CD4-positive, alpha-beta memory T cell (primary cell): Measurements from ENCODE around the gene PCDH8. TPM values are rescaled to one million over a fixed set of nuclear protein-coding genes. Genes with fewer than 3 reads are reported as not detected.

Experiments used
- CTCF ChIA-PET: fragments of 350-600 bp; sonication (Branson Sonifier 250); formaldehyde crosslinking; loops from one replicate; lab custom pipeline; 2021; ENCODE audit warnings: inconsistent platforms; ENCODE audit not compliant: partially characterized antibody; lab: Charles Lee
- POLR2A ChIA-PET: fragments of 350-600 bp; sonication (Branson Sonifier 250); formaldehyde crosslinking; loops from one replicate; lab custom pipeline; 2021; ENCODE audit not compliant: partially characterized antibody; lab: Charles Lee
- DNase-seq, 5 donors: peaks; one replicate each; pipeline versions ENCODE4 v3.0.0 to v3.0.0-alpha.2; 2020 to 2022; ENCODE audit warnings: mixed read lengths in 1 of 5
- H3K27ac ChIP-seq: one replicate; pipeline ENCODE4 v1.7.0; 2013; ENCODE audit warnings: low read depth, low read length
- H3K27me3 ChIP-seq: 2 replicates; pipeline ENCODE4 v1.7.0; 2013; ENCODE audit warnings: mild to moderate bottlenecking, low read length, moderate library complexity; ENCODE audit not compliant: insufficient read depth
- H3K36me3 ChIP-seq: 2 replicates; pipeline ENCODE4 v1.7.0; 2013; ENCODE audit warnings: mild to moderate bottlenecking, low read length, moderate library complexity; ENCODE audit not compliant: insufficient read depth
- H3K4me1 ChIP-seq: 2 replicates; pipeline ENCODE4 v1.7.0; 2013; ENCODE audit warnings: mild to moderate bottlenecking, low read length, moderate library complexity; ENCODE audit not compliant: insufficient read depth
- H3K4me3 ChIP-seq, 2 donors: one replicate each; pipeline ENCODE4 v1.7.0; 2013; ENCODE audit warnings: low read length in 2 of 2, mild to moderate bottlenecking in 1 of 2
- H3K9me3 ChIP-seq, 2 donors: one replicate each; pipeline ENCODE4 v1.7.0; 2013; ENCODE audit warnings: low read length in 2 of 2, control low read depth in 1 of 2; ENCODE audit not compliant: control insufficient read depth in 1 of 2
- H3K27ac Mint-ChIP-seq, 7 donors: one replicate each; pipeline ENCODE4 v1.8.0; 2020 to 2021; ENCODE audit warnings: mixed read lengths in 7 of 7, mild to moderate bottlenecking in 6 of 7, inconsistent platforms in 3 of 7, moderate library complexity in 3 of 7
- H3K27me3 Mint-ChIP-seq, 2 donors: one replicate each; pipeline ENCODE4 v1.8.0; 2020 to 2021; ENCODE audit warnings: mixed read lengths in 2 of 2
- H3K36me3 Mint-ChIP-seq, 2 donors: one replicate each; pipeline ENCODE4 v1.8.0; 2020 to 2021; ENCODE audit warnings: mixed read lengths in 2 of 2, inconsistent platforms in 1 of 2, mild to moderate bottlenecking in 1 of 2
- H3K4me1 Mint-ChIP-seq, 4 donors: one replicate each; pipeline ENCODE4 v1.8.0; 2020 to 2021; ENCODE audit warnings: mixed read lengths in 4 of 4, mild to moderate bottlenecking in 1 of 4
- H3K4me3 Mint-ChIP-seq, 8 donors: one replicate each; pipeline ENCODE4 v1.8.0; 2020 to 2021; ENCODE audit warnings: mixed read lengths in 8 of 8, mild to moderate bottlenecking in 7 of 8, moderate library complexity in 6 of 8, inconsistent platforms in 3 of 8
- H3K9me3 Mint-ChIP-seq, 8 donors: one replicate each; pipeline ENCODE4 v1.8.0; 2020 to 2021; ENCODE audit warnings: mixed read lengths in 8 of 8, mild to moderate bottlenecking in 5 of 8, inconsistent platforms in 3 of 8, moderate library complexity in 1 of 8
- intact Hi-C: fragments of 100-400 bp; cut with micrococcal nuclease; formaldehyde crosslinking; loops from one replicate; pipeline ENCODE4 v1.15.1; 2023
- polyA plus RNA-seq, 2 donors: library from polyadenylated mRNA; unstranded; fragments of 300-500 nt; fragmentation: Illumina TruSeq; gene quantifications; one replicate each; pipeline ENCODE4 v1.2.3, GENCODE V29; 2021
- total RNA-seq, 2 experiments: library from RNA; stranded (reverse); gene quantifications; one replicate each; pipeline ENCODE4 v1.2.3, GENCODE V29; 2021

Gene PCDH8
- total and polyA plus RNA-seq, 4 experiments from 2014 or later = not detected

GRCh38 chr13:52884429-52885010 is 36.1 kb upstream of the PCDH8 start:
- CTCF ChIA-PET = no interaction called here
- Histone ChIP-seq H3K27ac (no peak overlapping the region), H3K4me3 (no peak overlapping the region), H3K4me1 (no peaks in the 10 kb centered on the region), H3K27me3 (no peaks in the 10 kb centered on the region), H3K36me3 (no peaks in the 10 kb centered on the region), H3K9me3 (no peaks in the 10 kb centered on the region)
- Mint-ChIP-seq H3K4me3 (no peak overlapping the region), H3K4me1 (no peaks in the 10 kb centered on the region), H3K36me3 (no peaks in the 10 kb centered on the region), H3K9me3 (peaks cover 0 to 2% (median 0%) of the 10 kb centered on the region in 8 donors), H3K27me3 (peaks cover 6 to 7% of the 10 kb centered on the region in 2 donors), H3K27ac (no peak overlapping the region)
- intact Hi-C loops = no loop called here
- DNase-seq = no peak
- POLR2A ChIA-PET = no interaction called here

GRCh38 chr13:52882785-52883184 is 34.3 kb upstream of the PCDH8 start:
- ChIA-PET CTCF (no interaction called here), POLR2A (no interaction called here)
- H3K27me3 Mint-ChIP-seq = peaks cover 9 to 15% of the 10 kb centered on the region in 2 donors
- no peaks in the 10 kb centered on the region for H3K27me3 ChIP-seq
- H3K4me3 ChIP-seq = no peak overlapping the region
- no peak overlapping the region for H3K27ac ChIP-seq
- H3K4me1 Mint-ChIP-seq = no peaks in the 10 kb centered on the region
- H3K27ac Mint-ChIP-seq = no peak overlapping the region
- no peaks in the 10 kb centered on the region for H3K36me3 ChIP-seq
- H3K9me3 Mint-ChIP-seq = peaks cover 0 to 4% (median 0%) of the 10 kb centered on the region in 8 donors
- intact Hi-C loops = no loop called here
- DNase-seq = no peak
- H3K9me3 ChIP-seq = no peaks in the 10 kb centered on the region
- no peaks in the 10 kb centered on the region for H3K36me3 Mint-ChIP-seq
- no peak overlapping the region for H3K4me3 Mint-ChIP-seq
- no peaks in the 10 kb centered on the region for H3K4me1 ChIP-seq

GRCh38 chr13:52879950-52880741 is 31.7 kb upstream of the PCDH8 start:
- H3K4me3 Mint-ChIP-seq = no peak overlapping the region
- Histone ChIP-seq H3K27me3 (no peaks in the 10 kb centered on the region), H3K4me3 (no peak overlapping the region), H3K27ac (no peak overlapping the region), H3K36me3 (no peaks in the 10 kb centered on the region), H3K4me1 (no peaks in the 10 kb centered on the region), H3K9me3 (no peaks in the 10 kb centered on the region)
- ChIA-PET POLR2A (no interaction called here), CTCF (no interaction called here)
- H3K27me3 Mint-ChIP-seq = peaks cover 6 to 15% of the 10 kb centered on the region in 2 donors
- no peak for DNase-seq
- H3K4me1 Mint-ChIP-seq = no peaks in the 10 kb centered on the region
- intact Hi-C loops = no loop called here
- peaks cover 0 to 24% (median 17%) of the 10 kb centered on the region in 8 donors for H3K9me3 Mint-ChIP-seq
- peaks cover 0 to 3% of the 10 kb centered on the region in 2 donors for H3K36me3 Mint-ChIP-seq
- H3K27ac Mint-ChIP-seq = no peak overlapping the region

- Mint-ChIP-seq H3K4me3 (no peak overlapping the region), H3K27ac (no peak overlapping the region), H3K4me1 (no peaks in the 10 kb centered on the region), H3K9me3 (peaks cover 0 to 34% (median 24%) of the 10 kb centered on the region in 8 donors), H3K36me3 (peaks cover 0 to 3% of the 10 kb centered on the region in 2 donors), H3K27me3 (peaks cover 6 to 15% of the 10 kb centered on the region in 2 donors)
- Histone ChIP-seq H3K36me3 (no peaks in the 10 kb centered on the region), H3K9me3 (no peaks in the 10 kb centered on the region), H3K27ac (no peak overlapping the region), H3K27me3 (no peaks in the 10 kb centered on the region), H3K4me3 (no peak overlapping the region), H3K4me1 (no peaks in the 10 kb centered on the region)
- ChIA-PET POLR2A (no interaction called here), CTCF (interaction anchor here (0.8 kb wide), 1 partner anchor 14 kb away, joined by 4 read pairs; no protein-coding TSS in a partner anchor)
- intact Hi-C loops = no loop called here
- no peak for DNase-seq
Measured at GRCh38 chr13:52878831-52879230, 30.4 kb upstream of the PCDH8 start.

DNA sequence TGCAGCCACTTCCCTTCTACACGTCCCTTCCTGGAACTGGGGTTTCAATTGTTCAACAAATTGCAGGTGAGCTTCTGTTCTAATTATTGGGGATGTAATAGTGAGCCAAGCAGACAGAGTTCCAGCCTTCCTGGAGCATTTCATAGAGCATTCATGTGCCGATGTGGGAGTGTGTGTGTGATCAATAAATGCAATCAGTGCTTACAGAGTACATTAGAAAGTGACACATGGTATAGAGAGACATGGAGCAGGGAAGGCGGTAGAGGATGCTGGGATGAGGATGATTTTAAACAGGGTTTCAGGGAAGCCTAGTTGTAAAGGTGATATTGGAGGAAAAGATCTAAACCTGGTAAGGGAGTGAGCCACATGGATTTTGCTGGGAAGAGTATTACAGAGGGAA is 21.7 kb upstream of the PCDH8 start:
- POLR2A ChIA-PET = no interaction called here

GRCh38 chr13:52869621-52870020 is 21.2 kb upstream of the PCDH8 start:
- POLR2A ChIA-PET = no interaction called here
- no peaks in the 10 kb centered on the region for H3K4me1 Mint-ChIP-seq
- Histone ChIP-seq H3K27me3 (no peaks in the 10 kb centered on the region), H3K4me1 (no peaks in the 10 kb centered on the region), H3K27ac (no peak overlapping the region), H3K4me3 (no peak overlapping the region), H3K9me3 (peaks cover 0 to 2% of the 10 kb centered on the region in 2 donors), H3K36me3 (no peaks in the 10 kb centered on the region)
- H3K27ac Mint-ChIP-seq = no peak overlapping the region
- H3K36me3 Mint-ChIP-seq = no peaks in the 10 kb centered on the region
- intact Hi-C loops = no loop called here
- H3K9me3 Mint-ChIP-seq = peaks cover 0 to 12% (median 7%) of the 10 kb centered on the region in 8 donors
- CTCF ChIA-PET = interaction anchor here (1.2 kb wide), 1 partner anchor 27 kb away, joined by 3 read pairs; no protein-coding TSS in a partner anchor
- no peak overlapping the region for H3K4me3 Mint-ChIP-seq
- no peak for DNase-seq
- peaks cover 5 to 11% of the 10 kb centered on the region in 2 donors for H3K27me3 Mint-ChIP-seq

More for the DNA sequence above, 21.7 kb upstream of the PCDH8 start:
- Histone ChIP-seq H3K27me3 (no peaks in the 10 kb centered on the region), H3K4me3 (no peak overlapping the region), H3K27ac (no peak overlapping the region), H3K9me3 (peaks cover 0 to 2% of the 10 kb centered on the region in 2 donors), H3K36me3 (no peaks in the 10 kb centered on the region), H3K4me1 (no peaks in the 10 kb centered on the region)
- no peak for DNase-seq
- Mint-ChIP-seq H3K4me3 (no peak overlapping the region), H3K9me3 (peaks cover 0 to 16% (median 11%) of the 10 kb centered on the region in 8 donors), H3K4me1 (no peaks in the 10 kb centered on the region), H3K27me3 (peaks cover 5 to 11% of the 10 kb centered on the region in 2 donors), H3K27ac (no peak overlapping the region), H3K36me3 (no peaks in the 10 kb centered on the region)
- CTCF ChIA-PET = no interaction called here
- intact Hi-C loops = no loop called here

DNA sequence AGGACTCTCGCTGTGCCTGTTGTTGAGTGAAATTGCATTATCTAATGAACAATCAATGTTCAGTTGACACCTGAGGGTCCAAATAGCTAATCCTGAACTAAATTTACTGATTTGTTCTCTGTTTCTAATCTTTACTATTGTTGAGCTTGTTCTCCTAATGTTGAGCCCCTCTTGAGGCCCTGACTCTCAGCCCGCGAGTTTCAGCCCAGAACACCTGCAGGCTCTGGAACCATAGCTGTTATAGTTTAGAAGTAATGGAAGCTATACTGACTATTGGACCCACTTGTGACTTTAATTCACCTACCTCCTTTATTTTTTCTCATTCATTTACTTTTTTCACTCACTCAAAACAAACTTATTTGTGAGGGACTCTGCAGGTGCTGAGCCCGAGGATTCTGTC is 20.6 kb upstream of the PCDH8 start:
- no peak overlapping the region for H3K4me3 Mint-ChIP-seq
- H3K4me1 ChIP-seq = no peaks in the 10 kb centered on the region

More for the DNA sequence above, 20.6 kb upstream of the PCDH8 start:
- peaks cover 0 to 2% of the 10 kb centered on the region in 2 donors for H3K9me3 ChIP-seq
- no peaks in the 10 kb centered on the region for H3K4me1 Mint-ChIP-seq
- H3K27me3 ChIP-seq = no peaks in the 10 kb centered on the region
- peaks cover 5 to 11% of the 10 kb centered on the region in 2 donors for H3K27me3 Mint-ChIP-seq
- intact Hi-C loops = no loop called here
- ChIA-PET CTCF (interaction anchor here (1.2 kb wide), 1 partner anchor 26 kb away, joined by 3 read pairs; no protein-coding TSS in a partner anchor), POLR2A (no interaction called here)
- no peak overlapping the region for H3K27ac ChIP-seq
- H3K9me3 Mint-ChIP-seq = peaks cover 0 to 8% (median 4%) of the 10 kb centered on the region in 8 donors
- no peaks in the 10 kb centered on the region for H3K36me3 ChIP-seq
- H3K36me3 Mint-ChIP-seq = no peaks in the 10 kb centered on the region
- DNase-seq = no peak
- H3K27ac Mint-ChIP-seq = no peak overlapping the region
- H3K4me3 ChIP-seq = no peak overlapping the region
